Natural killer cell (primary cell): Measurements from ENCODE around the gene WDR7. TPM values are rescaled to one million over a fixed set of nuclear protein-coding genes. Genes with fewer than 3 reads are reported as not detected.

Source experiments
- ATAC-seq, 3 donors: fragments of 150-1000 bp in 2 of 3; fragments of 200-7000 bp in 1 of 3; cut with Tn5 transposase; 1 replicate in 1 of 3; 2 replicates in 2 of 3; pipeline ENCODE4 v1.10.0; 2021; ENCODE audit warnings: mild to moderate bottlenecking in 2 of 3, moderate library complexity in 2 of 3
- DNase-seq, 2 donors: peaks; one replicate each; pipeline versions ENCODE4 v3.0.0 to v3.0.0-alpha.2; 2013 to 2021; ENCODE audit warnings: mixed read lengths in 1 of 2
- H3K27ac ChIP-seq: one replicate; pipeline ENCODE4 v1.5.1; 2013; ENCODE audit warnings: mild to moderate bottlenecking, low read length
- H3K27me3 ChIP-seq: one replicate; pipeline ENCODE4 v1.6.1; 2013; ENCODE audit warnings: low read length; ENCODE audit not compliant: control insufficient read depth, insufficient read depth
- H3K36me3 ChIP-seq: one replicate; pipeline ENCODE4 v1.6.1; 2013; ENCODE audit warnings: low read length; ENCODE audit not compliant: control insufficient read depth, insufficient read depth
- H3K4me1 ChIP-seq: one replicate; pipeline ENCODE4 v1.6.1; 2013; ENCODE audit warnings: low read length; ENCODE audit not compliant: control insufficient read depth, insufficient read depth
- H3K4me3 ChIP-seq: one replicate; pipeline ENCODE4 v1.5.1; 2013; ENCODE audit warnings: low read length
- H3K9me3 ChIP-seq: one replicate; pipeline ENCODE4 v1.6.1; 2013; ENCODE audit warnings: low read length; ENCODE audit not compliant: control insufficient read depth, insufficient read depth
- H3K27ac Mint-ChIP-seq, 2 donors: one replicate each; pipeline ENCODE4 v1.8.0; 2022; ENCODE audit warnings: mild to moderate bottlenecking in 2 of 2, mixed read lengths in 2 of 2, moderate library complexity in 1 of 2
- H3K27me3 Mint-ChIP-seq, 2 donors: one replicate each; pipeline ENCODE4 v1.8.0; 2022; ENCODE audit warnings: low read depth in 2 of 2, mixed read lengths in 2 of 2
- H3K36me3 Mint-ChIP-seq: one replicate; pipeline ENCODE4 v1.8.0; 2022; ENCODE audit warnings: mixed read lengths
- H3K4me1 Mint-ChIP-seq, 2 donors: one replicate each; pipeline ENCODE4 v1.8.0; 2022; ENCODE audit warnings: mixed read lengths in 2 of 2
- H3K4me3 Mint-ChIP-seq: one replicate; pipeline ENCODE4 v1.8.0; 2022; ENCODE audit warnings: mild to moderate bottlenecking, moderate library complexity, mixed read lengths
- H3K9me3 Mint-ChIP-seq, 2 donors: one replicate each; pipeline ENCODE4 v1.8.0; 2022; ENCODE audit warnings: mixed read lengths in 2 of 2
- CTCF ChIP-seq: fragments of 200-600 bp; IDR thresholded peaks from one replicate; pipeline ENCODE4 v1.8.0; 2022; ENCODE audit warnings: antibody characterized with exemption
- WGBS: methylation state at CpG from one replicate; pipeline ENCODE4 v1.1.7; 2013; ENCODE audit warnings: missing lambda C conversion rate; ENCODE audit not compliant: insufficient coverage; 5-methylcytosine and 5-hydroxymethylcytosine counted together
- intact Hi-C: fragments of 100-400 bp; cut with micrococcal nuclease; formaldehyde crosslinking; loops from one replicate; pipeline ENCODE4 v1.14.2; 2022
- total RNA-seq, 4 donors: library from RNA; stranded (reverse); fragments of 120-200 nt in 1 of 4; gene quantifications; one replicate each; pipeline versions ENCODE4 v1.2.3 to v1.2.4, GENCODE V29; 2013 to 2022

Gene WDR7
- total RNA-seq, 3 donors from 2014 or later (not counting 1 experiment from before 2014, with no cell fraction given) = 71.1 to 103 (median 77.3) TPM

GRCh38 chr18:57027190-57027708 lies 376.1 kb downstream of the WDR7 start:
- no peak for ATAC-seq
- DNase-seq = no peak
- peaks cover 20% of the 10 kb centered on the region for H3K36me3 Mint-ChIP-seq
- WGBS = 94% methylated on average over 15 of the region's 15 CpGs
- H3K9me3 ChIP-seq = no peaks in the 10 kb centered on the region
- peaks cover 0 to 4% of the 10 kb centered on the region in 2 donors for H3K4me1 Mint-ChIP-seq
- no peak overlapping the region for H3K27ac Mint-ChIP-seq
- intact Hi-C loops = no loop called here
- no peaks in the 10 kb centered on the region for H3K27me3 Mint-ChIP-seq
- no peak overlapping the region for H3K4me3 ChIP-seq
- H3K27me3 ChIP-seq = no peaks in the 10 kb centered on the region
- no peaks in the 10 kb centered on the region for H3K4me1 ChIP-seq
- no peak overlapping the region for H3K4me3 Mint-ChIP-seq
- H3K36me3 ChIP-seq = peaks cover 25% of the 10 kb centered on the region
- no peaks in the 10 kb centered on the region for H3K9me3 Mint-ChIP-seq
- TF ChIP-seq CTCF = no peak
- H3K27ac ChIP-seq = no peak overlapping the region

GRCh38 chr18:57029761-57030160 lies 378.6 kb downstream of the WDR7 start:
- H3K9me3 ChIP-seq = no peaks in the 10 kb centered on the region
- peaks cover 11% of the 10 kb centered on the region for H3K36me3 Mint-ChIP-seq
- H3K27me3 Mint-ChIP-seq = no peaks in the 10 kb centered on the region
- no peak for TF ChIP-seq CTCF
- DNase-seq = no peak
- no peaks in the 10 kb centered on the region for H3K4me1 Mint-ChIP-seq
- H3K27ac ChIP-seq = no peak overlapping the region
- 95% methylated on average over 5 of the region's 5 CpGs for WGBS
- H3K36me3 ChIP-seq = peaks cover 25% of the 10 kb centered on the region
- H3K9me3 Mint-ChIP-seq = no peaks in the 10 kb centered on the region
- H3K4me3 Mint-ChIP-seq = no peak overlapping the region
- H3K4me1 ChIP-seq = no peaks in the 10 kb centered on the region
- H3K27ac Mint-ChIP-seq = no peak overlapping the region
- intact Hi-C loops = no loop called here
- H3K27me3 ChIP-seq = no peaks in the 10 kb centered on the region
- no peak for ATAC-seq
- no peak overlapping the region for H3K4me3 ChIP-seq

GRCh38 chr18:57030417-57030816 lies 379.3 kb downstream of the WDR7 start:
- Histone ChIP-seq H3K27me3 (no peaks in the 10 kb centered on the region), H3K27ac (no peak overlapping the region), H3K9me3 (no peaks in the 10 kb centered on the region), H3K4me3 (no peak overlapping the region), H3K36me3 (peaks cover 25% of the 10 kb centered on the region), H3K4me1 (no peaks in the 10 kb centered on the region)
- Mint-ChIP-seq H3K4me1 (no peaks in the 10 kb centered on the region), H3K4me3 (no peak overlapping the region), H3K36me3 (peaks cover 11% of the 10 kb centered on the region), H3K27ac (peak overlapping the region in 1 of 2 donors; percentile 12), H3K27me3 (no peaks in the 10 kb centered on the region), H3K9me3 (no peaks in the 10 kb centered on the region)
- no peak for DNase-seq
- no peak for ATAC-seq
- 99% methylated on average over 4 of the region's 5 CpGs for WGBS
- TF ChIP-seq CTCF = no peak
- intact Hi-C loops = no loop called here

GRCh38 chr18:57035590-57035989 lies 384.4 kb downstream of the WDR7 start:
- ATAC-seq = no peak
- H3K36me3 Mint-ChIP-seq = peaks cover under 1% of the 10 kb centered on the region
- intact Hi-C loops = no loop called here
- H3K27me3 Mint-ChIP-seq = peaks cover 0 to 6% of the 10 kb centered on the region in 2 donors
- peaks cover 3% of the 10 kb centered on the region for H3K36me3 ChIP-seq
- no peak for DNase-seq
- no peak for TF ChIP-seq CTCF
- no peaks in the 10 kb centered on the region for H3K9me3 Mint-ChIP-seq
- 93% methylated on average over 2 of the region's 2 CpGs for WGBS
- no peak overlapping the region for H3K27ac Mint-ChIP-seq
- no peak overlapping the region for H3K27ac ChIP-seq
- H3K4me3 Mint-ChIP-seq = no peak overlapping the region
- H3K4me1 Mint-ChIP-seq = no peaks in the 10 kb centered on the region
- no peaks in the 10 kb centered on the region for H3K27me3 ChIP-seq
- no peak overlapping the region for H3K4me3 ChIP-seq
- H3K9me3 ChIP-seq = no peaks in the 10 kb centered on the region
- H3K4me1 ChIP-seq = no peaks in the 10 kb centered on the region
